ENCODE data around the gene GRIN1.

- TF ChIP-seq CTCF (conservative IDR thresholded peaks at IDR 0.05; ENCODE audit: low read length) = no peak
- no peak for TF ChIP-seq EZH2phosphoT487 (IDR thresholded peaks at IDR 0.05; ENCODE audit: borderline replicate concordance, low read depth, low read length)
Measured at GRCh38 chr9:137139468-137140150, 655 bp downstream of the GRIN1 start.
